ENCODE data around the gene GUCY2D.
A peak's percentile ranks its signal among the peaks of the same experiment; 100 is the strongest.
"Not testable (repeated sequence)": the region's sequence is repeated elsewhere in the genome, so short reads cannot be mapped to it uniquely, and the experiment has no call there.

GUCY2D gene

GRCh38 chr17:8015957-8016631 is 13.7 kb downstream of the GUCY2D start:
- no peak for DNase-seq (ENCODE audit: extremely low read depth in 1 of 2, low read depth in 1 of 2)

GRCh38 chr17:8016632-8017424 is 14.4 kb downstream of the GUCY2D start:
- peak in 1 of 2 donors; percentile 37 for DNase-seq (ENCODE audit: extremely low read depth in 1 of 2, low read depth in 1 of 2)

GRCh38 chr17:8018436-8018835 is 16.0 kb downstream of the GUCY2D start:
- DNase-seq (ENCODE audit: extremely low read depth in 1 of 2, low read depth in 1 of 2) = no peak

GRCh38 chr17:8019166-8019565 is 16.8 kb downstream of the GUCY2D start:
- DNase-seq (ENCODE audit: extremely low read depth in 1 of 2, low read depth in 1 of 2) = no peak

GRCh38 chr17:8019665-8020650 is 17.5 kb downstream of the GUCY2D start:
- DNase-seq (ENCODE audit: extremely low read depth in 1 of 2, low read depth in 1 of 2) = no peak

- DNase-seq (ENCODE audit: extremely low read depth in 1 of 2, low read depth in 1 of 2) = no peak
Observed at GRCh38 chr17:8020776-8021564, 18.6 kb downstream of the GUCY2D start.

GRCh38 chr17:8021565-8022359 is 19.3 kb downstream of the GUCY2D start:
- no peak for DNase-seq (ENCODE audit: extremely low read depth in 1 of 2, low read depth in 1 of 2)

GRCh38 chr17:8022360-8023003 is 20.1 kb downstream of the GUCY2D start:
- no peak for DNase-seq (ENCODE audit: extremely low read depth in 1 of 2, low read depth in 1 of 2)

GRCh38 chr17:8024161-8024560 is 21.7 kb downstream of the GUCY2D start:
- not testable (repeated sequence) for DNase-seq (ENCODE audit: extremely low read depth in 1 of 2, low read depth in 1 of 2)

- DNase-seq (ENCODE audit: extremely low read depth in 1 of 2, low read depth in 1 of 2) = no peak
Observed at GRCh38 chr17:8025176-8025911, 22.9 kb downstream of the GUCY2D start.

GRCh38 chr17:8029121-8029520 is 26.7 kb downstream of the GUCY2D start:
- DNase-seq (ENCODE audit: extremely low read depth in 1 of 2, low read depth in 1 of 2) = no peak

GRCh38 chr17:8031261-8031661 is 28.8 kb downstream of the GUCY2D start:
- DNase-seq (ENCODE audit: extremely low read depth in 1 of 2, low read depth in 1 of 2) = no peak

GRCh38 chr17:8031950-8032349 is 29.5 kb downstream of the GUCY2D start:
- DNase-seq (ENCODE audit: extremely low read depth in 1 of 2, low read depth in 1 of 2) = no peak

GRCh38 chr17:8032442-8032841 is 30.0 kb downstream of the GUCY2D start:
- no peak for DNase-seq (ENCODE audit: extremely low read depth in 1 of 2, low read depth in 1 of 2)

GRCh38 chr17:8038954-8039610 is 36.7 kb downstream of the GUCY2D start, which contains the start of gene ALOX15B:
TSS of gene ALOX15B (plus strand) at chr17:8039059. CDS start at chr17:8039156, 97 bp downstream.
- DNase-seq (ENCODE audit: extremely low read depth in 1 of 2, low read depth in 1 of 2) = no peak

- DNase-seq (ENCODE audit: extremely low read depth in 1 of 2, low read depth in 1 of 2) = no peak
Observed at GRCh38 chr17:8039611-8040168, 37.3 kb downstream of the GUCY2D start.

- no peak for DNase-seq (ENCODE audit: extremely low read depth in 1 of 2, low read depth in 1 of 2)
Observed at GRCh38 chr17:8041249-8041928, 39.0 kb downstream of the GUCY2D start.

All from stimulated activated CD8-positive, alpha-beta memory T cell treated with anti-CD3 and anti-CD28 coated beads, Interleukin-7, amount 100 ng/mL, for 48 hours (primary cell).